HG02678 (cell line): ENCODE measurements around the gene TRPV2.
"Not testable (repeated sequence)": the region's sequence is repeated elsewhere in the genome, so short reads cannot be mapped to it uniquely, and the experiment has no call there.

Experiments used
- ATAC-seq: cut with Tn5 transposase; IDR thresholded peaks from one replicate; pipeline ENCODE4 v1.9.1; 2021; ENCODE audit warnings: mild to moderate bottlenecking, moderate library complexity; ENCODE audit not compliant: unreplicated experiment

Gene TRPV2

GRCh38 chr17:16452268-16452667, 36.9 kb downstream of the TRPV2 start:
- ATAC-seq = not testable (repeated sequence)

DNA sequence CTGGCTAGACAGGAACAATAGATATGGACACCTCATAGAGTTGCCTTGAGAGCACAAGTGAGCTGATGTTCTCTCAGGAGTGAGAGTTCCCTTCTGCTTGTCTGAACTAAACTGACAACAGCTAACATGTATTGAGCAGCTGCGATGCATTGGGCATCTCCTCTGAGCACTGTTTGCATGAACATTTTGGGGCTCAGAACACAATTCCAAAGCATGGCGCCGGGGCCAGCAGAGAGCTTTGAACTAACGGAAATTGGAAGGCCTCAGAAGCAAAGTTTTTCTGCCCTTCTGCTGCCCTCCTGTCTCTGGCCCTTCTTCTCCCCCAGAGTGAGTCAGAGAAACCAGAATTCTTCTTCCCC, 38.1 kb downstream of the TRPV2 start:
- ATAC-seq = no peak

GRCh38 chr17:16455997-16456741, 40.8 kb downstream of the TRPV2 start:
- no peak for ATAC-seq

DNA sequence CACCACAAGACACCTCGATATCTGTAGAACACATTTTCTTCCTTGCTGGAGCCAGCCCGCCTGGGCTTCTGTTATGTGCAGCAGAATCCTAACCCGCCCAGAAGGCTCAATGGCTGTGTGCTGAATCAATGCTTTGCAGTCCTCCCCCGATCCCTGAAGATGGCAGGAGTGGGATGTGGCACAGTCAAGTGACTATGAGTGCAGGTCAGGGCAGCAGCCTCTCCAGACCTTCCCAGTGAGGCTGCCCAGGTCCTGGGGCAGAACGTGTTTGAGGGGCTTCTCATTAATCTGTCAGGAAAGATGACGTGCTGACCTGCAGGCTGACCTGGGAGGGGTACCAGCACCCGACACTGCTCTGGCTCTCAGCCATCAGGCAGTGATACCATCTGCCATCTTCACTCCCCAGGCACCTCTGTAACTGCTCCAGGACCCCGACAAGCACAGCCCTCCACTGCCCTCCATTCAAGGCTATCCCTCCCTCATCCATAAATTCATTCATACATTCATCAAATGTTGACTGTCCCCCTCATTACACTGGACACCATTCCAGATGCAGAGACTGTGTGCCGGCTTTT, 41.5 kb downstream of the TRPV2 start:
- no peak for ATAC-seq

DNA sequence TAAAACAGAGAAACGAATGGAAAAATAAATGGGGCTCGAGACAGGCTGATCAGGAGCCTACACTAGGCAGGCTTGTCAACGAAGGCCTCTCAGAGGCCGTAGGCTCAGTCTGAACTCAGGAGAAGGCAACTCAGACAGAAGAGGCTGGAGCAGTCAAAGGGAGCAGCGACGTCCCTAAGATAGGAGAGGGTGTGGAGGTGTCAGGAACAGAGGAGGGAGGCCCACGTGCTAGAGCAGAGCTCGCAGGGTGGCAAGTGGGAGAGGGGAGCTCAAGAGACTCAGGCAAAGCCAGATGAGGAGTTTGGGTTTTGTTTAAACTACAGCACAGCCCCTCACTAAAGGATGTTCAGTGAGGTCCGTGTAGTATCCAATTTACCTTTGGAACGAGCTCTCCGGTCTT, 43.9 kb downstream of the TRPV2 start:
- ATAC-seq = no peak

- ATAC-seq = no peak
Observed at GRCh38 chr17:16459855-16460550, 44.6 kb downstream of the TRPV2 start.

DNA sequence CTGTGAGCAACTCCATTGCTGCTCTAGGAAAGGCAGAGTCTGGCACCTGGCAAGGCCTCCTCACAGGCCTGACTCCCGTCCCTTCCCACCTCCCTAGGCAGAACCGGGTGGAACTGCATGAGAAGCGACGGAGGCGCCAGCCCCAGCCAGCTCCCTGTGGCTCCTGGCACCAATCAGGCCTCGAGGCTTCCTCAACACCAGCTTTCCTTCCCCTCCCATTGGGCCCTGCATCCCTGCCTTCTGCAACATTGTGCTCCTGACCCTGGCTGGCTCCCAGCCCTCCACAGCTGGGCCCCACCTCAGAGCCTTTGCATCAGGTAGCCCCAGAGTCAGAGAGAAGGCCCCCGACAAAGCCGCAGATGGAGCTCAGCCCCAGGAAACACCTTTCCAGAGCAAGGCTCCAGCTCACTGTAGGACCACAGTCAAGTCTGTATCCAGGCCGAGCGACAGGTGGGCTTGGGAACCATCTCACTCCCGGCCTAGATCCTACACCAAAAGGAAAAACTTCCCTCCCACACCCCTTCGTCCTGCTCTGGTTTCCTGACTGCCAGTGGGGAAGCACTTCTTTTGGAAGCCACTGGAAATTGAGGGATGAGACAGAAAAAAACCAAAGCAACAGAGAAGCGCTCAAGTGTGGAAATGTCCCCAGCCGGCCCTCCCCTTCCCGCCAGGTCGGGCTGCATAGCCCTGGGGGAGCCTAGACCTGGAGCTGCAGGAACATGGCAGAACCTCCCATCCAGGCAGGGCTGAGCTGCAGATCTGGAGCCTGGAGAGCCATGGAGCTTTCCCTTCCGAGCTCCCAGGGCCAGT, 45.6 kb downstream of the TRPV2 start:
- no peak for ATAC-seq

- ATAC-seq = no peak
Observed at GRCh38 chr17:16461606-16461866, 46.2 kb downstream of the TRPV2 start.

DNA sequence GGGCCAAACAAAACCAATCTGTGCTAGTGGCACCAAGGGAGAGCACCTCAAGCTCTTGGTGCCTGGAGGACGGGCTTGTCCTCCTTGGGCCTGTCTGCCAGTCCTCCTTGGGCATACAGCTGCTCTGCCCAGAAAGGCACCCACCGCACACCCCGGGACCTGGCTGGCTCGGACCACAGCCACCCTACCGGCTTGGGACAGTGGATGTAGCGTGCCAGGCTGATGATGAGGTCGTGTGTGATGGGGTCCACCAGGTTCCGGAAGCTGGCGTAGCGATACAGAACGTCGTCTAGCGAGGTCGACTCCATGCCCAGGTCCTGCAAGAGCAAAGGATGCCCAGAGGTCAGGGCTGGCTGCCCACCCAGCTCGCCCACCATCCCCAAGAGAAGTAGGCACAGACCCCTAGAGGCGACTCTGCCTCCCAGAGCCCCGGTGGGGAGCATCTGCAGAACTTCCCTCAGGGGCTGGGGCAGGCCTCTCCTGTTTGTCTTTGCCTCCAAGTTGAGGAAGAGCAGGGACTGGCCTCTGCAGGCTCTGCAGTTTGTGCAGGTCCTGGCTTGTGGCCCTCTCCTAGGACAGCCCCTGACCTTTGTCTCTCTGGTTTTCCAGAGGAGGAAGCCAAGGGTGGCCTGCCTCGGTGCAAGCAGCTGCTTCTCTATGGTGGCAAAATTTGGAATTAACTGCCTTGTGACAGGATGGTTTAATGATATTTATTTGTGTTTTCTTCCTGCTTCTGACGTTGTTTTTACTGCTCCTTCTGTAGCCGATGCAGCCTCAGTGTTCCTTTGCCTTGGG, 46.9 kb downstream of the TRPV2 start:
- no peak for ATAC-seq

GRCh38 chr17:16463358-16464302, 48.3 kb downstream of the TRPV2 start:
- ATAC-seq = no peak

DNA sequence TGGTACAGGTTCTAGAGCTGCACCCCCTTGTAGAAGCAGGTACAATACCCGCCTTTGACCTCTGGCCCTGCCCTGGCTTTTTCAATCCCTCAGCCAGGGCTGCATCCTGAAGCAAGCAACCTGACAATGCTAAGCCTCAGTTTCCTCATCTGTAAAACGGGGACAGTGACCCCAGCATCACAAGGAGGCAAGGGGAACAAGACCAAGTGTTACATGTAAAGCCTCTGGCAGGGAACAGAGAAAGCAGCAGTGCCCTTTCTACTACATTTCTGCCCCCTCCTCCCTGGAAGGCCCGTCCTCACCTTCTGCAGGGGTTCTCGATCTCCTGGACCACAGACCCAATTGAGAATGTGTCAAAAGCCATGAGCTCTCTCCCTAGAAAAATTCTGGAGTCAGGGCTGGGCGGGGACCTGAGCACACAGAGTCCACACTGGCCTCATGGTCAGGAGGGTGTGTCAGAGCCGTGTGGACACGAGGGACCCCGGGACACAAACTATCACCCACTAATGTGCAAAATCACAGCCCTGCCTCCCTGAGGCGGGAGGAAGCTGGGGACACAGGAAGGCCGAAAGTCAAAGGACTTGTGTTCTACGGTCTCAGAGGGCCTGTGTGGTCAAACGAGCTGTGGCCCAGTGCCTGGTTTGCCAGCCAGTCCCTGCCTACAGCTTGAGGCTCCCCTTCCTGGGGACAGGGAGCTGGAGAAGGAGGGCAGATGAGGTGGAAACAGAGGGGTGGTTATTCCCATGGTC, 49.1 kb downstream of the TRPV2 start:
- no peak for ATAC-seq

- no peak for ATAC-seq
Observed at GRCh38 chr17:16465052-16465312, 49.6 kb downstream of the TRPV2 start.

DNA sequence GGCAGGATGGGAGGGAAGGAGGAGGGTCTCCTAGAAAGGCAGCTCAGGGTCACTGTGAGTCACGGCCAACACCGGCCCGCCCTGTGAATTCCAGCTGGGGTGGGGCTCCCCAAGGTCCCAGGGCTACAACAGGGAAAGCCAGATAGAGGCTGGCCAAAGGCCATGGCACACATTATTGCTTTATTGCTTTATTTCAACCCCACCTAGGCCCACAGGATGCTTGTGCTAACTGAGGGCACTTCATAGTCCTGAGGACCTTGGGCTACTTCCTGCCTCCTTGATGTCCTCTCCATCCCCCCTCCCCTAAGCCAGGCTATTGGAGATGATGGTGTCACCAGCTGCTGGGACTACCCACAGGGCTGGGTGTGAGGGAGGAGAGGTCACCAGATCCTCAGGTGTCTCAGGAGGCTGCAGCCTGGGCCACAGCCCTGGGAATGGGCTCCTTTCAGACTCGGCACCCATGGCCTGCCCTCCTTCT, 50.5 kb downstream of the TRPV2 start:
- no peak for ATAC-seq

DNA sequence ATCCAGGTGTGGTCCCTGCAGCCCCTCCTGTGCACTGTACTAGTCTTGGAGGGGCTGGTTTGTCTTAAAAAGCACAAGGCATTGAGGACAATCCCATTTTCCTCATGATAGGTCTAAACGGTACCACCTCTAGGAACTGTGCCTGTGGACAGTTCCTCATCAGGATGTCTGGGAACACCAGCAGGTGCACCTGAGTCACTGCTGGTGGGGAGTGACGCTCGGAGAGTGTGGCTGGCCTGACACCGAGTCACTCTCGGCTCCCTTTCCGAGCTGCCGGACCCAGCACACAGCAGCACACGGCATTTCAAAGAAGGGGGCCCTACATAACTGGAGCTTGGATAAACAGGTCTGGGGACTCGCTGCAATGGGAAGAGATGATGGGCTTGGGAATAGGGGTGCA, 51.0 kb downstream of the TRPV2 start:
- no peak for ATAC-seq

DNA sequence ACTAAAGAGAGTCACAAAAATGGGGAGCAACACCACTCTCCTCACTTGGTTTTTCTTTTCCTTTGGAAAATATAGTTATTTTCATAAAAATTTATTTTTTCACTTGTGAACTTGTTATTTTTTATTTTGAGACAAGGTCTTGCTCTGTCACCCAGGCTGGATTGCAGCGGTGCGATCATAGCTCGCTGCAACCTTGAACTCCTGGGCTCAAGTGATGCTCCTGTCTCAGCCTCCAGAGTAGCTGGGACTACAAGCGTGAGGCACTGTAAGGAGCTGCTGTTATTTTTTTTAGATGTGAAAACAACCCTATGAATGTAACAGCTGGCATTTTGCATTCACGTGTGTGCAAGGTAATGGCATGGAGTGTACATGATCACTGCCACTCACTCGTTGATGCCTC, 51.7 kb downstream of the TRPV2 start:
- ATAC-seq = no peak

DNA sequence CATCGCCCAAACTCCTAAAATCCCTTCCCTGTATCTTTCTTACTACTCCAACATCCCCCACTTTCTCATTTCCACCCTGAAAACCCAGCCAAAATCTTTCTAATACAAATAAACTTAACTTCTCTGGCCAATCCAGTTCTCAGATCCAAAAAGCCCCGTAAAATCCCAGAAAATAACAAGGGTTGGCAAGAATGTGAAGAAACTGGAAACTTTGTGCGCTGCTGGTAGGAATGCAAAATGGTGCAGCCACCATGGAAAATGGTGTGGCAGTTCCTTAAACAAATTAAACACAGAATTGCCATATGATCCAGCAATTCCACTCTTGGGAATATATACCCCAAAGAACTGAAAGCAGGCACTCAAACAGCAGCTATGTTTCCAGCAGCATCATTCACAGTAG, 52.5 kb downstream of the TRPV2 start:
- ATAC-seq = no peak

GRCh38 chr17:16468428-16468992, 53.1 kb downstream of the TRPV2 start:
- no peak for ATAC-seq

DNA sequence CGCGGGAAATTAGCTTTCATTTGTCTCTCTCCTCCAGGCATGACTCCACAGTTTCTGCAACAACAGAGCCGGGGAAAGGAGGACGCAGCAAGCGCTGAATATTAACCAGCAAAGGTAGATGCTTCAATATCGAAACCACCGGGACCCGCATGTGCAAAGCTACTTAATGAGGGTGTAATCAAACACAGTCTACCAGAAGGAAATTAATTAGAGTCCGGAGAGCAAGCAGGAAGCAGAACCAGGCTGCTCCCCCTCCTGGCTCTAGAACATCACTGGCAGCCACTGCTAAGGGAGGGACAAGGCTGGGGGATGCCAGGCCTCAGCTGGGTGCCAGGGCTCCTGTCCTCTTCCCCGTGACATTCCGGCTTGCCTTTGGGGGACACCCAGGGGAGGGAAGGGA, 54.9 kb downstream of the TRPV2 start:
- no peak for ATAC-seq

GRCh38 chr17:16471295-16471694, 55.9 kb downstream of the TRPV2 start:
- no peak for ATAC-seq
